GM21619 (cell line): Measurements from ENCODE around the gene S100A10.
A peak's percentile ranks its signal among the peaks of the same experiment; 100 is the strongest.

Experiments used
- ATAC-seq: cut with Tn5 transposase; IDR thresholded peaks from one replicate; pipeline ENCODE4 v1.9.1; 2021; ENCODE audit not compliant: unreplicated experiment

The S100A10 gene

GRCh38 chr1:151988405-151988923 is 5.2 kb downstream of the S100A10 start:
- no peak for ATAC-seq

GRCh38 chr1:151986501-151987190 is 7.0 kb downstream of the S100A10 start:
- ATAC-seq = no peak

- ATAC-seq = no peak
These were observed 7.9 kb downstream of the S100A10 start for GRCh38 chr1:151985768-151986167.

GRCh38 chr1:151985270-151985669 is 8.4 kb downstream of the S100A10 start:
- no peak for ATAC-seq

- peak; percentile 86 for ATAC-seq
These were observed 9.2 kb downstream of the S100A10 start for GRCh38 chr1:151984313-151984956.

GRCh38 chr1:151982300-151983005 is 11.2 kb downstream of the S100A10 start:
- ATAC-seq = no peak

- no peak for ATAC-seq
These were observed 12.5 kb downstream of the S100A10 start for GRCh38 chr1:151981178-151981525.

GRCh38 chr1:151980287-151981177 is 13.1 kb downstream of the S100A10 start:
- ATAC-seq = no peak

GRCh38 chr1:151978922-151979321 is 14.7 kb downstream of the S100A10 start:
- ATAC-seq = no peak

GRCh38 chr1:151977662-151978230 is 15.9 kb downstream of the S100A10 start:
- ATAC-seq = no peak

GRCh38 chr1:151976858-151977257 is 16.8 kb downstream of the S100A10 start:
- ATAC-seq = no peak

- no peak for ATAC-seq
These were observed 17.7 kb downstream of the S100A10 start for GRCh38 chr1:151976015-151976343.

- no peak for ATAC-seq
These were observed 18.2 kb downstream of the S100A10 start for GRCh38 chr1:151975311-151976014.

GRCh38 chr1:151972542-151973248 is 21.0 kb downstream of the S100A10 start:
- no peak for ATAC-seq

- no peak for ATAC-seq
These were observed 23.0 kb downstream of the S100A10 start for GRCh38 chr1:151970626-151971025.

- ATAC-seq = no peak
These were observed 23.5 kb downstream of the S100A10 start for GRCh38 chr1:151970128-151970527.

- no peak for ATAC-seq
These were observed 24.8 kb downstream of the S100A10 start for GRCh38 chr1:151968791-151969399.

GRCh38 chr1:151968058-151968457 is 25.6 kb downstream of the S100A10 start:
- ATAC-seq = no peak

GRCh38 chr1:151967091-151967490 is 26.6 kb downstream of the S100A10 start:
- no peak for ATAC-seq
